GM19193 (cell line): ENCODE data around the gene DCLRE1B.

ENCODE experiments used
- POLR2A ChIP-seq: IDR thresholded peaks from 4 replicates; pipeline ENCODE4 v1.6.1; 2011; ENCODE audit not compliant: insufficient read depth, insufficient read length; ENCODE audit errors: extremely low read depth

The DCLRE1B gene

DNA sequence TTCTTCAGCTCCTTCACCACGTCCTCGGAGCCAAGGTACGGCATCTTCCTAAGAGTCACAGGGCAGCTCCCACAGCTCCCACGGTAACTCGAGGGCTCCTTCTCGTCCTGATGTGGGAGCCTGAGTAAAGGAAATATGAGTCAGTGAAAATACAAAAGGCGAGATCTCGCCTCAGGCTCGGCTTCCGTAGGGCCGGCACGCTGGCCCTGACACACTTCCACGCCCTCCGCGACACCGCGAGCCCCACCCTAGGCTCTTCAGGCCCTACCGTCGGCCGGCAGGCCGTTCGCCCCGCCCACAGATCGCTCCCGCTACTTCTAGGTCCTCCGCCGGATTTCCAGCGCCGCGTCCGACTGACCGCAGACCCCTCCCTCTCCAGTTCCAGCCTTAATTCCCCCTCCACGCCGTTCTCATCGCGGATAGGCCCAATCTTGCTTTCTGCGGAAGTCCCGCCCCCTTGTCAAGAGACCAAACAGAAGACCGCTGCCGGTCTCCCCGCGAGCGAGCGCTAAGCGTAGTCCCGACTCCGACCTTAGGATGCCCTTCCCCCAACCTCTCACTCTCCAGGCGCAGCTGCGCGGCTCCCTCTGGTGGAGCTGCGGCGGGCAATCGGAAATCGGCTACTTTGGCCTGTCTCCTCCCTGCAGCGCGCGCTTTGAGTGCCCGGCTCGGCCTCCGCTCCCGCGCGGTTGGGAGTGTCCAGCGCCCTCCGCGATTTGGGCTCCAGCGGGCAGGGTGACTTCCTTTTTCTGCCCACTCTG lies at the start of gene DCLRE1B, which contains the start of gene AP4B1:
DCLRE1B (plus strand) TSS at position 653 of the 761 bp plus-strand sequence. CDS start 261 bp downstream, outside the sequence.
AP4B1 (minus strand) TSS at position 126 of the 761 bp plus-strand sequence; CDS start at position 44, 82 bp downstream.
- TF ChIP-seq POLR2A, result peak; percentile 81

DNA sequence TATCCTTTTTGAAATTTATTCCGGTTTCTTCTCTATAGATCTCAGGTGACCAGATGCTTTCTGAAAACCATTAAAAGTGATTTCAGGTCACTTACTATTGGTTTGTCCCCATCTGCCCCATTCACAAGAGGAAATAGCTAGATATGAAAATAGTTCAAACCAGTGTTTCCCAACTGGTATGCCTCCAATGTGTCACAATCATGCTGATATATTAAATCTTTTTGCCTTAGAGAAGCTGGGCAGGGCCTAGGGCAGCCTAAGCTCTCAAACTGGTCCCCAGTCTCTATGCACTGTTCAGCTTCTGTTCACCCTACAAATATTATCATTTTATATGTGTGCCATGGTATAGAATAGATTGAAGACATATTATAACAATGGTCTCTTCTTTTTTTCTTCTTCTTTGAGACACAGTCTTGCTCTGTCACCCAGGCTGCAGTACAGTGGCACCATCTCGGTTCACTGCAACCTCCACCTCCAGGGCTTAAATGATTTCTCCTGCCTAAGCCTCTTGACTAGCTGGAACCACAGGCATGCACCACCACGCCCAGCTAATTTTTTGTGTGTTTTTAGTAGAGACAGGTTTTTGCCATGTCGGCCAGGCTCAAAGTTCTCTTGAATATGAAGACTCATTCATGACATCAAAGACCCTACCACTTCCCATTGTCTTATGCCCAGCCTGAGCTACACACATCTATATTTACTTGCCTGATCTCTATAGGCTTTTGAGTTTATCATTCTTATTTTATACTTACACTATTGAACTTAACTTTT lies 49.3 kb upstream of the DCLRE1B start:
- no peak for TF ChIP-seq POLR2A

DNA sequence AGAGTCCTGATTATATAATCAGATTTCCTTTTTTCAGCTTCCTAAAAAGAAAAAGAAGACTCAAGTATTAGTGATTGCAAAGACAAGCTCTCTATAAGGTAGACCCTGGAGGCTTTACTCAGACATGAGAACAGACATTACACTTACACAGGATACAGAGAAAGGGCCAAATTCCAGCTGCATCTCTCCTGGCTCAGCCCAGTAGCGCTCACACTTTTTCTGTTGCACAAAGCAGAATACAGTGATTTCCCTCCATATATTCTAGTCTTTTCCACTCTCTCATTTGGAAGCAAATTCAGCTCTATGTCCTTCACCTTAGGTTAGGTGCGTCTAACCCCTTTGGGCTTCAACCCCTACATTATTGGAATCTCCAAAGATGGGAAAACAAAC lies 48.7 kb upstream of the DCLRE1B start:
- TF ChIP-seq POLR2A, result no peak

DNA sequence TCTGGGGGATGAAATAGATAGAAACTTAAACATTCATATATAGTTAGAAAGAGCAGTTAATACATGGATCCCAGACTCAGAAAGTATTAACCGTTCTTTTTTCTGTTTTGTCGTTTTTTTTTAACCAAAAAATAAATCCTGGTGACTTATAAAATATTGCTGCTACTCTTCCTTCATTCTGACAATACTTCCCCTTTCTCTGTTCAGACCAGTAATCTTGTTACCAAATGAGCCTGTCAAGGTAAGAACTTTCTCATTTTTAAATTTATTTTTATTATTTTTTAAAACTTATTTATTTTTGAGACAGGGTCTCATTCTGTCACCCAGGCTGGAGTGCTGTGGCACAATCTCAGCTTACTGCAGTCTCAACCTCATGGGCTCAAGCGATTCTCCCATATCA lies 47.4 kb upstream of the DCLRE1B start:
- TF ChIP-seq POLR2A, result no peak

DNA sequence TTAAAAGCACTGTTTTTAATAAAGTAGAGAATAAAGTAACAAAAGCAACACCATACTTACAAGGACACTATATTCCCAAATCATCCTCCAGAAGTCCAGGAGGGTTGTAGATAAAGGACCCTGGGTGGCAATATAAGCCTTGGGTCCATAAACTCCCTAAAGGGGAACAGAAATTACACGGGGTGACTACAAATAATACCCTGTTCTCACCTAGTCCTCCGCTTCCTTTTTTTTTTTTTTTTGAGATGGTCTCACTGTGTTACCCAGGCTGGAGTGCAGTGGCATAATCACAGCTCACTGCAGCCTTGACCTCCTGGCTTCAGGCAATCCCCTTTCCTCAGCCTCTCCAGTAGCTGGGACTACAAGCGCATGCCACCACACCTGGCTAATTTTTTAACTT lies 46.7 kb upstream of the DCLRE1B start:
- no peak for TF ChIP-seq POLR2A

DNA sequence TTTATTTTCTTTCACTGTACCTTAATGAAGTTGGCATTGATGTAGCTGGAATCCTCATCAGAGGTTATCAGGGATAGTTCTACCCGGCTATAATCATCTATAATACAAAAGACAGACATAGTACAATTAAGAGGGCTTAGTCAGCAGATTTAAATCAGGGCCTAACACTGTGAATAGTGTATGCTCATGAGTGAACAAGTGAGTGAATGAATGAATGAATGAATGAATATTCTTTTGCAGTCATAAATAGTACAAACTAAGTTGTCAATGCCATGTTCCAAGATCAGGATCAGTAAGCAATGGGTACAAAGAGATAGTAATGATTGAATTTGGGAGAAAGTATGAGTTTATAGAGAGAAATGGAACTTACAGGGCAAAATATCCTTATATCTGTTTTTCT lies 46.1 kb upstream of the DCLRE1B start:
- TF ChIP-seq POLR2A, result no peak

DNA sequence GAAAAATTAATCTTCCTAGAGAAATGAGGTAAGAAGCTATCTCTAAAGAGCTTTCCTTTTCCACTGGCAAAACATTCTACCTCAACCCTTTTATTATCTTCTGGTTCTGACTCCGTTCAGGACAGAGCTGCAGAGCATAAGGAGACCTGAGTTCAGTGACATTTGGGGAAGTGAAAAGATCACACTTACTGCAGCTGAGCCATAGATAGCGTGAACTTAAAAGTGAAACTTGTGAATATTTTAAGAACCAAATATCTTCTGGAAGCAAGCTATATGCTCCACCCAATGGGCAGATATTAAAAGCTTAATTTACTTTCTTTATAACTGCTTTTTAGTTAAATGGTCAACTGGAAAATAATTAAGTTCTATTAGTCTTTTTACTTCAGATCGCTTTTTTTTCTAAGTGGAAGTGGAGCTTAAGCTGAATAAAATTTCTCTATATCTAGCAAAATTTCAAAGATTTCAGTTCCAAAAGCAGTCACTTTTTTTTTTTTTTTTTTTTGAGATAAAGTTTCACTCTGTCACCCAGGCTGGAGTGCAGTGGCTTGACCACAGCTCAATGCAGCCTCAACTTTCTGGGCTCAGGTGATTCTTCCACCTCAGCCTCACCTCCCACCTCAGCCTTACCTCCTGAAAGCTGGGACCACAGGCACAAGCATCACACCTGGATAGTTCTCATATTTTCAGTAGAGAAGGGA lies 45.5 kb upstream of the DCLRE1B start:
- no peak for TF ChIP-seq POLR2A

DNA sequence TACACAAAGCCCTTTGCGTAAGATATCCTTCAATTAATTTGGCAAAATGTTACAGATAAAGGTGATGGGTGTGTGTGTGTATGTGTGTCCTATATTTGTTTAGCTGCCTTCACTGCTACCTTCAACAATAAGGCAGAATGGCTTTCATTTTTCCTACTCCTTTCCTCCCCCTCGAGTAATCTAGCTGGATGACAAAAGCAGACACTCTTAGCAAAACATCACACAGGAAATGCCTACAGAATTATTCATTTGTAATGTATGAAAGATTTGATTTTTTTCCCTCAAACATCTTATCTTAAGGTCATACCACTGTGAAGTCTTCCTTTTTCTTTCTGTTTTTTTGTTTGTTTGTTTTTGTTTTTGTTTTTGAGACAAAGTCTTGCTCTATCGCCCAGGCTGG lies 44.2 kb upstream of the DCLRE1B start:
- TF ChIP-seq POLR2A, result no peak

DNA sequence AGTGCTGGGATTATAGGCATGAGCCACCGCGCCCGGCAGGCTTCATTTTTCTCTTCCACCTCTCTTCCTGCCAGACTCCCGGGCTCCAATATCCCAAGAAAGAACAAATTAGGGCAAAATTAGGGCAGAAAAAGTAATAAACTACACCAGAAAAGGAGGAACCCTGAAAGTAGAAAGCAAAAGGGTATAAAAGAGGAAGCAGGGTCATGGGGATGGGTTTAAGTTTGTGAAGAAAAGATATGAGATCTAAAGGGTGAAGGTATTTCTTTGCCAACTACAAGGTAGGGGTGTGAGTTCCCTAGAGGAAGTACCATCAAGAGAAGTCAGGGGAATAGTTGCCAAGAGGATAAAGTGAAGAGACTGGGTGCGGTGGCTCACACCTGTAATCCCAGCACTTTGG lies 43.5 kb upstream of the DCLRE1B start:
- TF ChIP-seq POLR2A, result no peak

DNA sequence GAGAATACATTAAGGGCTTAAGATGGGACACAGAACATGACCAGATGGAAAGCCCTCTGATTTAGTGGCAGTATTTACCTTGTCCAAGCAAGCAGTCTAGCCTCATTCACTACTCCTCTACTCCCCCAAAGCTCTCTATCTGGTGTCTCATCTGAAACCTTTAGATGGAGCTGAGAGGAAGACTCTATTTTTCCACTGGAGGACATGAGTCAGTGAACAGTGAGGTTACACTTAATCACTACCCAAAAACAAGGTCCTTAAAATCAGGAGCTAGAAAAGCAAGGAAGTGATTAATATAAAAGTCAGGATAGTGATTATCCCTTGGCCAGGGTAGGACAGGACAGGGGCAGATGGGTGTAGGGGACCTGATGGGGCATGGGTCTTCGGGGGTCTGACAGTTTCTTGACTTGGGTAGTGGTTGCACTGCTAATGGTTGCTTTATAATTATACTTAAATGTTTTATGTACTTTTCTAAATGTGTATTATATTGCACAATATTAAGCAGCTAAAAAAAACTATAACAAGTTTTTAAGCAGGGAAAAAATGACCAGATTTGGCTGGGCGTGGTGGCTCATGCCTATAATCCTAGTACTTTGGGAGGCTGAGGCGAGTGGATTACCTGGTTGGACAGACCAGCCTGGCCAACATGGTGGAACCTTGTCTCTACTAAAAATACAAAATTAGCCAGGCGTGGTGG lies 36.6 kb upstream of the DCLRE1B start:
- no peak for TF ChIP-seq POLR2A

DNA sequence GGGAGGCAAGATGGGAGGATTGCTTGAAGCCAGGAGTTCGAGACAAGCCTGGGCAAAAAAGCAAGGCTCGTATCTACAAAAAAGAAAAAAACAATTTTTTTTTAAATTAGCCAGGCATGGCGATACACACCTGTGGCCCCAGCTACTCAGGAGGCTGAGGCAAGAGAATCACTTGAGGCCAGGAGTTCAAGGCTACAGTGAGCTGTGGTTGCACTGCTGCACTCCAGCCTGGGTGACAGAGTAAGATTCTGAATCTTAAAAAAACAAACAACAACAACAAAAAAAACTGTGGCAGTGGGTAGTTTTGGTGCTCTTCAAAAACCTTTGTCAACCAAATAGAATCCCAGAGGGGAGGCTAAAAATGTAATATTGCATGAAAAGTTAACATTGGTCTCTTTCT lies 34.3 kb upstream of the DCLRE1B start:
- no peak for TF ChIP-seq POLR2A

DNA sequence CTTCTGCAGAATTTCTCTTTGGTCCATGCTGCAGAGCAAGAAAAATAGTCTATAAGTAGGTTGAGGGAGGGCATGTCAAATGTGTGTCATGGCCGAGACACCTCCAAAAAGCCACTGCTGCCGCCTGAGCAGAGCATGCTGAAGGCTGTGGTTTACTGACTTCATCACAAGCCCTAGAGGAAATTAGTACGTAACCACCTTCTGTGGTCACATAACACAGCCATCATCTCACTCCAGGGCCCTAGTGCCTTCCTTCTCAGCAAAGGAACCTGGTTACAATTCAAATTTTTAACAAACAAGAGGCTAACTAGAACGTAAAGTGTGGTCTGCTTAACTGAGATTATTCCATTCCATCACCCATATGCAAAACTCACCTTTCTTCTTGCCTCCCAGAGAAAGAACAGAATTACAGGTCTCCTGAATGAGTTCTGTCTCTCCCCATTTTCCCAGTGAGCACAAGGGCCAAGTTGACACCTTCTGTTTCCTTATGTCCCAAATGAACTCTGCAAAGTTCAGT lies 33.5 kb upstream of the DCLRE1B start, which contains the start of gene PTPN22:
PTPN22 (minus strand) TSS at position 116 of the 517 bp plus-strand sequence.
- peak; percentile 83 for TF ChIP-seq POLR2A

DNA sequence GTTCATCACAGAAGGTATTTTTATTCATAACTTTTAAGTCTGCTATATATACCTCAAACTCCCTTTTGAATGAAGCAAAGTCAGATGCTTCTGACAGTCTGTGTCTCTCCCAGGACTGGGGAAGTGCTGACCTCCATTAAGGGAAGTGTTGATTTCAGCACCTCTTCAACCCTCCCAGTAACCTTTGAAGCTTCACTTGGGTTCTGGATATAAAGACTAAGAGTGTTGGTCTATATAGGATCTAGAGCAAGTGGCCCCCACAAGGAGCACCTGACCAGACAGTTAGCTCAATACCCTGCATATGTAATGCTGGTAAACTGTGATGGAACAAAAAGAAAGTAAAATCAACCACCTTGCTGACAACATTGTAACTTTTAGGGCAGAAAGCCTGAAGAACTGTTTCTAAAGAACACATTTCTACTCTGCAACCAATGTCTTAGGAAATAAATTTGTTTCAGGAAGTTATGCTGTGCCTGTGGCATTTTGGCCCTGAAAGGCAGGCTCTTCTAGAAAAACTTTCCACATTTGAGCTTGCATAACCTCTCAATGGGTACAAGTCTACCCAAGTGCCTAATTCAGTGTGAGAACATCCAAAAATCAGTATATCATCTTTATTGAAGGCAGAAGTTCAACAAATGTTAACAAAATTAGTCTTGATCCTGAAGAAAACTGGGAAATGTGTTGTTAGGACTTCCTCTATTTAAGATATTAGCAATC lies 32.7 kb upstream of the DCLRE1B start:
- no peak for TF ChIP-seq POLR2A
